ENCODE results near the gene PIK3R1.

The PIK3R1 gene

GRCh38 chr5:68269820-68270219 is 54.3 kb downstream of the PIK3R1 start:
- DNase-seq (ENCODE audit: low spot score), result no peak

DNA sequence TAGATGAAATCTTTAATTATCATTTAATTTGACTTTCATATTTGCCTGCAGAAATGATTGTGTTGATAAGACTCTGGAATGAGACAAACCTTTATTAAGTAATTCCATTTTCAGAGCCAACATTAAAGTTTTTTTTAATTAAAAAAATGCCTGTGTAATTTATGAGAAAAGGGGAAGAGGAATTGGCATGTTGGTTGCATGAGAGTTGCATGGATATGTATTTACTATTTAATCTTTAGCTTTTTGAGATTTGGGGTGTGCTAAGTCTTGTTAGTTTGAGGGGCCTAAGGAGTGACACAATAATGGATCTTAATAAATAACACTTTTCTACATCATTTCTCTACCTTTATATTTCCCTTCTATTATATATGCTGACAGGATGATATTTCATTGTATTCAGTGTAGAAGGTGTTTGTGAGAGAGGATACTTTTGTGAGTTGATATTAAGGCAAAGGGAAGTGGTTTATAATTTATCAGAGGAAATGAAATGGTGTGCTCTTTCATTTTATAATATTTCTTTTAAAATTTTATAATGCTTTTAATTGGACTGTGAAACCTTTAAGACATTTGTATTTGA is 54.9 kb downstream of the PIK3R1 start:
- no peak for DNase-seq (ENCODE audit: low spot score)

DNA sequence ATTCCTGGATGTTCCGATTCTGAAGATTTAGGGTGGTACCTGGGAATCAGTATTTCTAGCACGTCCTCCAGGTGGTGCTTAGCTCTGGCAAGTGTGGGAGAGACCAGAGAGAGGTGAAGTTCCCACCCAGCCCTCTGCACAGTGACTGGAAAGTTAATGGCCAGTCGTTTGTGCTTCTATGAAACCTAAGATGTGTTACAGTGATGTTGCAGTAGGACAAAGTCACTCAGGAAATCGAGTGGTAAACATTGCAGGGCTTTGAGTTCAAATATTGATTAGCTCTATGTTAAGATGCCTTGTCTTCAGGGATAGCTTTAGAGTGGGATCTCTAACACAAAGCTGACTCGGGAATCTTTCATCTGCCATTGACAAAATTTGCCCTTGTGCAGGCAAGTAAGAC is 55.6 kb downstream of the PIK3R1 start:
- no peak for DNase-seq (ENCODE audit: low spot score)

GRCh38 chr5:68272289-68272688 is 56.7 kb downstream of the PIK3R1 start:
- DNase-seq (ENCODE audit: low spot score), result no peak

DNA sequence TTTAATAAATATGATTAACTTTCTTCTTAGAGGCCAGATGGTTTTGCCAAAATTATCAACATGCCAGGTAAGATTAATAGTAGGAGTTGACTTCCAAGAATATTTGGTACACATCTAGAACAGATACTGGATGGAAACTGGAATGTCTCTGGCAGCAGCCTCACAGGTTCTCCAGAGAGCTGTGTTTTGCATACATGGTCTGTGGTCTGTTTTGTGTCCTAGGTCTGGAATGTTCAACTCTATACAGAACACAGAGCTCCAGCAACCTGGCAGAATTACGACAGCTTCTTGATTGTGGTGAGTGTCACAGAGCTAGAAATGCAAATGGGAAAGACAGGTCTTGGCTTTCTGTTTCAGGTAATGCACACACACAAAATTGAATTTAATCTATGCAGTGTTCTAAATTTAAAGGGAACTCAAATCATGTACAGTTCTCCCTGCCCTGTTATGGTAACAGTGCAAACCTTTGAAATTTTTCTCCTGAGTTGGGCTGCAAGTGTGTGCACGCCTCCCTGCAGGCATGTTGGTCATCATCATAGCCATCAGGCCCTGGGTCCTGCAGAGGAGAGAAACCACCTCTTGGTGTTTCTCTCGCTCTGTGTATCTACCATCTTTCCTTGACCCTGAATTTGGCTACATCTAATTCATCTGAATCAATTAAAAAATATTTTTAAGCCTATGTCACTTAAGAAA is 58.3 kb downstream of the PIK3R1 start:
- DNase-seq (ENCODE audit: low spot score), result peak; percentile 76

DNA sequence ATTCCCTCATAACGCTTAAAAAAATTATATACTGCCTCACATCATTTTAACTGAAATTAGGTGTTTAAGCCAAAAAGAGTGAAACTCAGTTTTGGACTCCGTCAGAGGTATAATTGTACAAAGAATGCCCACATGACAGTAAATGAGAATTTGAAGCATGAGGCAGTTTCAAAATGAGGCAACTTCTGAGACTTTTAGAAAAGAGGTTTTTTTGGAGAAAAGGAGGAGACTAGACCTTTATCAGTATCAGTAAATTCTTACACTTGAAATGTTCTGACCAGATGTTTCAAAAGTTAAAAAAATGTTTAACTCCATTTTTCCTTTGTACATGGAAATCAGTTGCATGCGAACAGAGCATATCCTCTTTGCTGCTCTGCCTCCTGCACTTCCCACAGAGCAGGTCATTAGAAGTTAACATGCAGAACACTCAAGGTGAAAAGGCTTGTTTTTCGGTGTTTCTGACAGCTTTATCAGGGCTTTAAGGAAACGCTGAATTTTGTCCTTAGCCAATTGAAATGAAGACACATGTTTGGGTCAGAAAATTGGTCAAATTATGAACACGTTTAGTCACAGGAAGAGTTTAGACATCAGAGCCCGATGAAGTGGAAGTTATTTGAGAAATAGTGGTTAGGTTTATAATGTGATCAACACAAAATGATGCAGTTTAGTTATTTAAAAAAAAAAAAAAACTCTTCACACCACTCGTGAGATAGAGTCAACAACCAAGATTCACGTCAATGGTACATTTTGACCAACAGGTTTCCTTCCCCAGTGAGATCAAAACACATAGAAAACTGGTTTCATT is 59.5 kb downstream of the PIK3R1 start:
- no peak for DNase-seq (ENCODE audit: low spot score)

DNA sequence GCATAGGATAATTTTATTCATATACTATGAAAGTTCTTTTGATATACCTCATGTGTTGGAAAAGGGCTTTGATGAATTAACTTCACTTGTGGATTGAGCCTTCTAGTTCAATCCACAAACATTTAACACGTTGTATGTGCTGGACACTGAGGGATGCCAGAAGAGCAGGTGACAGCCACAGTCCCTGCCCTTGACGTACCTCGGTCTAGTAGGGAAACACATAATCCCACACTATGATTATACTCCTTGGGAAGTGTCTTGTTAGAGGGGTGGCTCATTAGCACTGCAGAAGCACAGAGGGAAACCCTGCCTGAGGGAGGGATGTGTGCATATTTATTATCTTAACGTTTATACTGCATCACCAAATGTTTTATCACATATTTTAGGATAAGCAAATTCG is 61.2 kb downstream of the PIK3R1 start:
- DNase-seq (ENCODE audit: low spot score), result no peak

- no peak for DNase-seq (ENCODE audit: low spot score)
Observed at GRCh38 chr5:68277431-68277830, 61.9 kb downstream of the PIK3R1 start.

DNA sequence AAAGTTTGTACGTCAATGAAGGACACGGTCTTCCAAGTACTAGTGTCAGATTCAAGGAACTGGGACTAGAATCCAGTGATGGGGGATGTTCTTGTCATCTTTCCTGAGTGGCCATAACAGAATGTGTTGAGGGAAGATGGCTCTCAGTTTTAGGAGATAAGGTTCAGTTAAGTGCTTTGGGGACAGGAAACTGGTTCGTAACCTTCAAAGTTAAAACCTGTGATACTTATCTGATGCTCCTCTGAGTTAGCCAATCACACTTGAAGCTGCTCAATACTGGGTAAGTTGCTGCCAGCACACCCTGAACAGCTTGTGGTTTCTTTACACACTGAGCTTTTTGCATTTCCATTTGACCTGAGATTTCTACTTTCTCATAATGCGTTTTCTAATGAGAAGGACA is 64.4 kb downstream of the PIK3R1 start:
- no peak for DNase-seq (ENCODE audit: low spot score)

- DNase-seq (ENCODE audit: low spot score), result no peak
Observed at GRCh38 chr5:68282001-68282400, 66.4 kb downstream of the PIK3R1 start.

DNA sequence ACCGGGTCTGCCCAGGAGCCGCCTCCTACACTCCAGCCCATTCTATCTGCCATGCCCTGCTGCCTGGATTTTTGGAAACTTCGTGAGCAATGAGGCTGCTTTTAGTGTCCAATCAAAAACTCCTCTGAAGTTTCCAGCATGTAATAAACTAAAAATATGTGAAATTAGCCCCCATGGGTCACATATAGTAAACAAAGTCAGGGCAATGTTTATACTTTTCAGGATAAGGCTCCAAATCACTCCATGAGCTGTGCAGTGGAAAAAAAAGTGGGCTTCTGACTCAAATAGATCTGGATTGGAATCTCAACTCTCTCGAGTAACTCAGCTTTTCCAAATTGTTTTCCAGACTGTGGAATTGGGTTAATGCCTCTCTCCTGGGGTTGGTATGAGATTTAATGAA is 68.2 kb downstream of the PIK3R1 start:
- no peak for DNase-seq (ENCODE audit: low spot score)

- no peak for DNase-seq (ENCODE audit: low spot score)
Observed at GRCh38 chr5:68285075-68285840, 69.7 kb downstream of the PIK3R1 start.

DNA sequence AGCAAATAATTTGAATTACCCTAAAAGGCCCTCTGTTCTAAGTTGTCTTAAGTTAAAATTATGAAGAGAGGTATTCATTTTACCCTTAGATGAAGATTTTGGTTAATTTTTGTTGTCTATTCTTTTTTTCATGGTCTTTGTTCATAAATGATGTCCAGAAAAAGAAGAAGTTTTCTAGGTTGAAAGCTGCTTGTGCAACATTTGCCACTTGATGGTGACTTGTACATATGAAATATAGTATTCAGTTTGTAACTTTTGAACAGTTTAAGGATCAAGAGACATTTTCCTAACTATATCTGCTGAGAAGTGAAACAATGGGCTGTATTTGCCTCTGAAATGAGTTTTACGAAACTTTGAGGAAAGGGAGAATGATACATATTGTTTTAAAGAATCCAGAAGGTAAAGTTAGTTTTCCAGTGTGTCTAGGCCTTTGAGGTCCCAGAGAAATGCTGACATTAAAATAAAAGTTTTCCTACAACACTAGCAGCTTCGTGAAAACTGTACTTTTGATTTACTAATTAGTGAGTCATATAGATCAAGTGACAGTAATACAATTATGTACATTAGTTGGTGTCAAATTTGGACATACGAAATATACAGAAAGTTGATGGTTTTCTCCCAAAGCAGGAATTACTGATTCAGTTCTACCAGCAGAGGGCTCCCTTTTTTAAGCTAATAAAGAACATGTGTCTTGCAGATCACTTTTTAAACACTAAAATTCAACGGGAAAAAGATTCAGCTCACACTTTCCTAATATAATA is 70.5 kb downstream of the PIK3R1 start:
- peak; percentile 61 for DNase-seq (ENCODE audit: low spot score)

- no peak for DNase-seq (ENCODE audit: low spot score)
Observed at GRCh38 chr5:68286612-68286912, 71.0 kb downstream of the PIK3R1 start.

DNA sequence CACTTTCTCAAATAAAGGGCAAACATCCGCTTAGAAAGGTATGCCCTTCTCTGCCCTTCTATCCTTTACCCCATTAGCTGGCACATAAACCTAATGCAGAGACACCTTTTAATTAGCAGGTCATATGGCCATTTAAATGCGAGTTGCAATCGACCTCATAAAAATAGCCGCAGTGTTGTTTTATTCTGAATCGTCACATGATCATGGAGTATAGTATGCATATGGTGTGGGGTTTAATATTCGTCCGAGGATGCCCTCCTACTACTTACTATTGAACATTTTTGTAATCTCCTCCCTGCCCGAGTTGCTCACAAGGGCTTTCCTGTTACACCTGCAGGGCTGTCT is 72.0 kb downstream of the PIK3R1 start:
- DNase-seq (ENCODE audit: low spot score), result no peak

GRCh38 chr5:68287976-68288706 is 72.6 kb downstream of the PIK3R1 start:
- peak; percentile 53 for DNase-seq (ENCODE audit: low spot score)

DNA sequence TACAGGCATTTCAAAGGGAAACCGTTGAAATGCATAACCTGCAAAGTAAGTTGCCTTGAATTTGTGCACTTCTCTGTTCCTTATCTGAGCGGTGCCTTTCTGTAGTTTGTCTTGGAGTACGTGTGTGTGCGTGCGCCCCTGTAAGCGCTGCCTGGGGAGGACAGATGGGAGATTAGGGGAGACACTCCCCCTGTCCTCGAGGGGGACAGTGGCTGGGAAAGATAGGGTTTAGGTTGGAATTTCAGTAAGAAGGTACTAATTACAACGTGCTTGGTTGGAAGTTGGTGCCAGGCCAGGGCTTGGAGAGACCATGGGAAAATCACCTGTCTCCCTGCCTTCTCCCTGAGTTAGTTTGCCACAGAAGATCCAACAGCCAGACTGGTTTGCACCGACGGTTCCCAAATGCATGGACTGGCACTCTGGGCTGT is 73.2 kb downstream of the PIK3R1 start:
- DNase-seq (ENCODE audit: low spot score), result no peak

DNA sequence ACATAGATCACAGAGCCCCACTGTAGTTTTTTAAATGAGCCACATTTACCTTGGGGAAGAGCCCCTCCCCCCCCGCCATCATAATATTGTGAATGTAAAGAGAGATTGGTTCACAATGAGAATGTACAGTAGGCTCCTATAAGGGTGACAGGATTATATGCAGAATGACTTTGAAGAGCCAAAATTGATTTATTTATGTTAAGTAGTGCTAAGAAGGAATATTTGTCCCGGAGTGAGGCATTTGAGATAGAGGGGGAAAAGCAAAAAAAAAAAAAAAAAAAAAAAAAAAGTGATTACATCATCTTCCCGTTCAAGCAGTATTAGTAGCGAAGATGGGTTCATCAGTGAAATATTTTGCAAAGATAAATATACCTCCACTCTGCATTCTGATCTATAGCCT is 73.9 kb downstream of the PIK3R1 start:
- no peak for DNase-seq (ENCODE audit: low spot score)

- DNase-seq (ENCODE audit: low spot score), result no peak
Observed at GRCh38 chr5:68290260-68290674, 74.7 kb downstream of the PIK3R1 start.

DNA sequence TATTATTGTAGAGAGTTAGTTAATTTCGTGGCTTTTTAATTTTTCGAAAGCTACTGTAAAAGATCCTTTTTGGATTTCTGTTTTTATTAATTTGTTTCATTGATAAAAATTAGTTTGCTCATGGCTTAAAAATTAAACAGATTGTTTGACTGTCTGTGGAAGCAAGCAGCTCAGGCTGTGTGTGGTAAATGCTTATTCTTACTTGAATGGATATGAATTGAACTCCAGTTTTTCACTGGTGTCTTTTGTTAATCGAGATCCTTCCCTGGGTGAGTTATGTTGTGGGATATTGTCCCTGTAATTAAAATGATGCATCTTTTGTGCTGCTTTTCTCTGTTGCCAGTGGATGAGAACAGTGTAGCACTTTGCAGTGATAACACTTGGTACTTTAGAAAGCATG is 75.3 kb downstream of the PIK3R1 start:
- DNase-seq (ENCODE audit: low spot score), result no peak

DNA sequence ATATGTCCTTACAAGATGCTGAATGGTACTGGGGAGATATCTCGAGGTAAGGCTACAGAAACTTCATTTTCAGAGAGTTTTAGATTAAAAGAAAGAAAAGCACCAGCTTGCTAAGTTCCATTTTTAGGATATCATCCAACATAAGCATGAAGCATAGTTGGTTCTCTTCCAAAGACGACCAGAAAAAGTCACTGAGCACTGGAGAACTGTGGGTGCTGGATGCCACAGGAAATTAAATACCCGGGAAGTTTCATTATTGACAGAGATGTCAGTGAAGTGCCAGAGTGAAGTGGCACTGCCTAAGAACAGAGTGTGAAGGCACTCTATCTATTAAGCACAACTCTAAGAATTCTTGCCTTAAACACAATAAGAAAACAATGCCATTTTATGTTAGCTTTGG is 76.8 kb downstream of the PIK3R1 start:
- DNase-seq (ENCODE audit: low spot score), result no peak

Measured in SK-N-DZ (cell line).